Measurements from ENCODE around the gene TMEM9.

The TMEM9 gene

GRCh38 chr1:201176940-201177339 lies 22.7 kb upstream of the TMEM9 start:
- TF ChIP-seq FOXM1 (IDR thresholded peaks at IDR 0.05; ENCODE audit: borderline replicate concordance, low read depth) (no peak), MAX (IDR thresholded peaks at IDR 0.05) (no peak)

GRCh38 chr1:201175820-201176500 lies 21.7 kb upstream of the TMEM9 start:
- no peak for TF ChIP-seq CREB1 (IDR thresholded peaks at IDR 0.05; ENCODE audit: low read depth)
- no peak for TF ChIP-seq YY1 (IDR thresholded peaks at IDR 0.05; ENCODE audit: low read depth)
- TF ChIP-seq RAD21 (IDR thresholded peaks at IDR 0.05; ENCODE audit: low read depth): no peak
- no peak for TF ChIP-seq TEAD4 (IDR thresholded peaks at IDR 0.05)
- TF ChIP-seq NFIC (IDR thresholded peaks at IDR 0.05): no peak
- TF ChIP-seq EP300 (IDR thresholded peaks at IDR 0.05; ENCODE audit: borderline replicate concordance): no peak
- TF ChIP-seq MAX (IDR thresholded peaks at IDR 0.05): no peak
- TF ChIP-seq ZBTB7A (IDR thresholded peaks at IDR 0.05; ENCODE audit: low read depth): no peak
- no peak for TF ChIP-seq TAF1 (IDR thresholded peaks at IDR 0.05; ENCODE audit: low read depth)
- TF ChIP-seq USF1 (IDR thresholded peaks at IDR 0.05): no peak
- no peak for TF ChIP-seq FOXM1 (IDR thresholded peaks at IDR 0.05; ENCODE audit: borderline replicate concordance, low read depth)
- TF ChIP-seq CEBPB (IDR thresholded peaks at IDR 0.05): no peak
- no peak for TF ChIP-seq TCF12 (IDR thresholded peaks at IDR 0.05; ENCODE audit: low read depth)
- TF ChIP-seq EGR1 (IDR thresholded peaks at IDR 0.05): no peak
- TF ChIP-seq REST (IDR thresholded peaks at IDR 0.05; ENCODE audit: low read depth): no peak

GRCh38 chr1:201173736-201174135 lies 19.5 kb upstream of the TMEM9 start:
- TF ChIP-seq USF1 (IDR thresholded peaks at IDR 0.05): no peak
- TF ChIP-seq EGR1 (IDR thresholded peaks at IDR 0.05): no peak
- TF ChIP-seq NFIC (IDR thresholded peaks at IDR 0.05): no peak
- no peak for TF ChIP-seq ZBTB7A (IDR thresholded peaks at IDR 0.05; ENCODE audit: low read depth)
- no peak for TF ChIP-seq CEBPB (IDR thresholded peaks at IDR 0.05)
- no peak for TF ChIP-seq TAF1 (IDR thresholded peaks at IDR 0.05; ENCODE audit: low read depth)
- no peak for TF ChIP-seq EP300 (IDR thresholded peaks at IDR 0.05; ENCODE audit: borderline replicate concordance)
- no peak for TF ChIP-seq RAD21 (IDR thresholded peaks at IDR 0.05; ENCODE audit: low read depth)
- no peak for TF ChIP-seq TEAD4 (IDR thresholded peaks at IDR 0.05)
- TF ChIP-seq REST (IDR thresholded peaks at IDR 0.05; ENCODE audit: low read depth): no peak
- TF ChIP-seq MAX (IDR thresholded peaks at IDR 0.05): no peak
- no peak for TF ChIP-seq FOXM1 (IDR thresholded peaks at IDR 0.05; ENCODE audit: borderline replicate concordance, low read depth)
- TF ChIP-seq CREB1 (IDR thresholded peaks at IDR 0.05; ENCODE audit: low read depth): no peak
- TF ChIP-seq TCF12 (IDR thresholded peaks at IDR 0.05; ENCODE audit: low read depth): no peak
- no peak for TF ChIP-seq YY1 (IDR thresholded peaks at IDR 0.05; ENCODE audit: low read depth)

GRCh38 chr1:201172999-201173610 lies 18.8 kb upstream of the TMEM9 start:
- no peak for TF ChIP-seq TAF1 (IDR thresholded peaks at IDR 0.05; ENCODE audit: low read depth)
- no peak for TF ChIP-seq TEAD4 (IDR thresholded peaks at IDR 0.05)
- TF ChIP-seq NFIC (IDR thresholded peaks at IDR 0.05): no peak
- no peak for TF ChIP-seq RAD21 (IDR thresholded peaks at IDR 0.05; ENCODE audit: low read depth)
- no peak for TF ChIP-seq CEBPB (IDR thresholded peaks at IDR 0.05)
- TF ChIP-seq CREB1 (IDR thresholded peaks at IDR 0.05; ENCODE audit: low read depth): no peak
- TF ChIP-seq TCF12 (IDR thresholded peaks at IDR 0.05; ENCODE audit: low read depth): no peak
- no peak for TF ChIP-seq YY1 (IDR thresholded peaks at IDR 0.05; ENCODE audit: low read depth)

- TF ChIP-seq TEAD4 (IDR thresholded peaks at IDR 0.05) (no peak), NFIC (IDR thresholded peaks at IDR 0.05) (no peak), TAF1 (IDR thresholded peaks at IDR 0.05; ENCODE audit: low read depth) (no peak), CEBPB (IDR thresholded peaks at IDR 0.05) (no peak), EGR1 (IDR thresholded peaks at IDR 0.05) (no peak), YY1 (IDR thresholded peaks at IDR 0.05; ENCODE audit: low read depth) (no peak), REST (IDR thresholded peaks at IDR 0.05; ENCODE audit: low read depth) (no peak), RAD21 (IDR thresholded peaks at IDR 0.05; ENCODE audit: low read depth) (no peak), EP300 (IDR thresholded peaks at IDR 0.05; ENCODE audit: borderline replicate concordance) (no peak)
Observed at GRCh38 chr1:201172326-201172725, 18.1 kb upstream of the TMEM9 start.

All from Ishikawa (cell line).